IMR-90 (cell line): ENCODE results near the gene MCFD2.

Experiments used
- BHLHE40 ChIP-seq: fragments of 150-350 bp; IDR thresholded peaks from 2 replicates; pipeline ENCODE4 v1.6.1; 2016; ENCODE audit warnings: mild to moderate bottlenecking, low read depth, low read length
- CTCF ChIP-seq: conservative IDR thresholded peaks from 2 replicates; pipeline ENCODE4 v1.5.1; 2012; ENCODE audit warnings: mild to moderate bottlenecking, low read depth, low read length, improper control_type of control experiment
- MAZ ChIP-seq: IDR thresholded peaks from 2 replicates; pipeline ENCODE4 v1.6.1; 2012; ENCODE audit warnings: low read depth, mild to moderate bottlenecking, low read length, improper control_type of control experiment, moderate library complexity, borderline replicate concordance
- MXI1 ChIP-seq: IDR thresholded peaks from 2 replicates; pipeline ENCODE4 v1.6.1; 2012; ENCODE audit warnings: low read depth, mild to moderate bottlenecking, low read length, moderate library complexity, borderline replicate concordance
- POLR2A ChIP-seq: IDR thresholded peaks from 2 replicates; pipeline ENCODE4 v1.6.1; 2012; ENCODE audit warnings: mild to moderate bottlenecking, low read depth, low read length
- SMC3 ChIP-seq: fragments of 150-350 bp; IDR thresholded peaks from 2 replicates; pipeline ENCODE4 v1.6.1; 2016; ENCODE audit warnings: low read depth, mild to moderate bottlenecking, antibody characterized with exemption, low read length, moderate library complexity

GRCh38 chr2:46917628-46918027, 2.0 kb upstream of the MCFD2 start:
- TF ChIP-seq POLR2A (no peak), SMC3 (no peak), MXI1 (no peak), MAZ (no peak), CTCF (no peak), BHLHE40 (no peak)
